Naive B cell (primary cell): ENCODE measurements around the gene GPR153. TPM values are rescaled to one million over a fixed set of nuclear protein-coding genes. Genes with fewer than 3 reads are reported as not detected.
"Not testable (repeated sequence)": the region's sequence is repeated elsewhere in the genome, so short reads cannot be mapped to it uniquely, and the experiment has no call there.

Experiments
- ATAC-seq, 2 donors: fragments of 150-1000 bp; cut with Tn5 transposase; 2 replicates each; pipeline ENCODE4 v1.10.0; 2021; ENCODE audit warnings: low read depth in 2 of 2, mild to moderate bottlenecking in 2 of 2, moderate library complexity in 2 of 2
- DNase-seq: peaks from one replicate; pipeline ENCODE4 v3.0.0; 2022
- H3K27ac Mint-ChIP-seq, 6 donors: one replicate each; pipeline ENCODE4 v1.8.0; 2020 to 2022; ENCODE audit warnings: mild to moderate bottlenecking in 6 of 6, mixed read lengths in 6 of 6, moderate library complexity in 5 of 6, inconsistent platforms in 2 of 6
- H3K27me3 Mint-ChIP-seq, 3 donors: one replicate each; pipeline ENCODE4 v1.8.0; 2021 to 2022; ENCODE audit warnings: mixed read lengths in 3 of 3, mild to moderate bottlenecking in 1 of 3
- H3K36me3 Mint-ChIP-seq, 2 donors: one replicate each; pipeline ENCODE4 v1.8.0; 2020 to 2022; ENCODE audit warnings: mixed read lengths in 2 of 2, inconsistent platforms in 1 of 2, mild to moderate bottlenecking in 1 of 2
- H3K4me1 Mint-ChIP-seq, 3 donors: one replicate each; pipeline ENCODE4 v1.8.0; 2020 to 2022; ENCODE audit warnings: mixed read lengths in 3 of 3, inconsistent platforms in 1 of 3, mild to moderate bottlenecking in 1 of 3, moderate library complexity in 1 of 3
- H3K4me3 Mint-ChIP-seq, 8 donors: one replicate each; pipeline ENCODE4 v1.8.0; 2020 to 2022; ENCODE audit warnings: mild to moderate bottlenecking in 8 of 8, mixed read lengths in 8 of 8, moderate library complexity in 8 of 8, inconsistent platforms in 2 of 8
- H3K9me3 Mint-ChIP-seq, 7 donors: one replicate each; pipeline ENCODE4 v1.8.0; 2020 to 2022; ENCODE audit warnings: mixed read lengths in 7 of 7, mild to moderate bottlenecking in 5 of 7, inconsistent platforms in 2 of 7, moderate library complexity in 1 of 7
- polyA plus RNA-seq, 6 donors: library from polyadenylated mRNA; unstranded; fragments of 300-500 nt; fragmentation: Illumina TruSeq; gene quantifications; one replicate each; pipeline ENCODE4 v1.2.3, GENCODE V29; 2021; ENCODE audit warnings: low read depth in 6 of 6

Gene GPR153
- polyA plus RNA-seq = not detected

DNA sequence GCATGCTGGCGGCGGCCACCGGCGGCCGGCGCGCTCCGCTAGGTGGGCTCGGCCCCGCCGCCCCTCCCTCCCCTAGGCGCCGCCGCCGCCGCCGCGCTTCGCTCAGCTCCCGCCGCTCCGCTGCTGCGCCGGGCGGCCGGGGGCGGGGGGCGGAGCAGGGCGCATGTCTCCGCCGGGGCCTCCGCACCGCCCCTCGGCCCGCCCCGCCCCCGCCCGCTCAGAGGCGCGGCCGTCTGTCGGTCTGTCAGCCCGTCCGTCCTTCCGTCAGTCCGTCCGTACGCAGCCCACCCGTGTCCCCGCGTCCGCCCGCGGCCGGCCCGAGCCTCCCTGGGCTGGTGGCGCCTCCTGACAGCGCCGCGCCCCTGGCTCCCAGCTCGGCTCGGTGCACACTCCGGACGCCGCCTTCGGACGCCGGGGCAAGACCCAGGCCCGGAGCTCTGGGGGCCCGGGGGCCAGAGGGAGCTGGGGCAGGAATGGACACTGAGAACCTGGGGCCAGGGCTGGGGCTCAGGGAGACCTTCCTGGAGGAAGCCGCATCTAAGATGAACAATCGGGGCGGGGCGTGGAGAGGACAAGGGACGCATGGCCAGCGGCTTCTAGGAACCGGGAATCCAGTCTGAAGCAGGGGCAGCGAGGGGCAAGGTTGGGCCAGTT is at the start of gene GPR153:
GPR153 (minus strand) TSS at position 138 of the 654 bp plus-strand sequence. CDS start 6,193 bp downstream, outside the sequence.
- H3K9me3 Mint-ChIP-seq = no peaks in the 10 kb centered on the region
- H3K4me1 Mint-ChIP-seq = peaks cover 0 to 20% (median 7%) of the 10 kb centered on the region in 3 donors
- no peaks in the 10 kb centered on the region for H3K36me3 Mint-ChIP-seq
- H3K27me3 Mint-ChIP-seq = peaks cover 16 to 59% (median 43%) of the 10 kb centered on the region in 3 donors
- peak within 1 kb of the TSS; percentile 63 to 85 (median 72) for H3K4me3 Mint-ChIP-seq
- DNase-seq (no peak), ATAC-seq (peak; percentile 26 to 40)
- H3K27ac Mint-ChIP-seq = no peak within 1 kb of the TSS

DNA sequence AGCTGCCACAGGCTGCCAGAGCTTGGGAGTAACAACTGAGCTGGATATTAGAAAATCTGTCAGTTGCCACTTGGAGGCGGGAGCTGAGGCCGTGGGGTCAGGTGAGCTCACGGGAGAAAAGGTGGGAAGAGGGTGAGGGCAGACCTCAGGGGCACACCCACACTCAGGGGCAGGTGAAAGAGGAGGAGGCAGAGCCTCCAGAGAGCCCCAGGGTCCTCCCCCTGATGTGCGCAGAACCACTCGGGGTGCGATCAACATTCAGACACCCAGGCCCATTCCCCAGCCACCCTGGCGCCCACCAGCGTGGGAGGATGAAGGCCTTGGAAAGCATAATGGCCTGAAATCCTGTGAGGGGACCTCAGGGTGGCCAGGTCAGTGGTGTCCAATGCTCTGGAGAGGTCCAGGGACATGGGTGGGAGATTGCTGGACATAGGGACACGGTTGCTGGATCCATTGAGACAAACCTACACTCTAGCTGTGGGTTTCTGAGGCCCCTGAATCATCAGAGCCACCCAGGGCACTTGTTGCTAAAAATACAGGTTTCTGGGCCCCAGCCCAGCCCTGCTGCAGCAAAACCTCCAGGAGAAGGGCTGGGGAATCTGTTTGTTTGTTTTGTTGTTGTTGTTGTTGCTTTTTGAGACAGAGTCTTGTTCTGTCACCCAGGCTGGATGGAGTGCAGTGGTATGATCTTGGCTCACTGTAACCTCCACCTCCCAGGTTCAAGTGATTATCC is 49.4 kb upstream of the GPR153 start:
- peaks cover 0 to 4% (median 0%) of the 10 kb centered on the region in 3 donors for H3K4me1 Mint-ChIP-seq
- no peak overlapping the region for H3K4me3 Mint-ChIP-seq
- H3K9me3 Mint-ChIP-seq = peaks cover 0 to 11% (median 0%) of the 10 kb centered on the region in 7 donors
- DNase-seq (no peak), ATAC-seq (no peak)
- no peaks in the 10 kb centered on the region for H3K27me3 Mint-ChIP-seq
- H3K27ac Mint-ChIP-seq = no peak overlapping the region
- H3K36me3 Mint-ChIP-seq = peaks cover 0 to 8% of the 10 kb centered on the region in 2 donors

DNA sequence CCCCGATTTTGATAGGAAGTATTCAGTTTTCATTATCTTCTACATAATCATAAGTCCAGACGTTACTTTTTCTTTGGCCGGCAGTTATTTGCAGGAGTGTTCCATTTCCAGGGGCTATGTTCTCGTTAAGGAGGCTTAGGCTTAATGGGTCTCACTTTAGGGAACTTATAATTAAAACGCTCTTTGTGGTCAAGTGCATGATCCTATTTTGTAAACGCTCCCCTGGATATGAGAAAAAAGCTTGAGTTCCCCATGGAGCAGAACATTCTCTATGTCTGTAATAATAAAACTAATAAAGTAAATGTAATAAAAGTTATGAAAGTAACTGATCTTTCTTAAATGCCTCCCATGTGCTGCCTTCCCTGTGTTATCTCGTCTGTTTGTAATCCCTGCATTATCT is 48.7 kb upstream of the GPR153 start:
- Mint-ChIP-seq H3K9me3 (peaks cover 0 to 11% (median 0%) of the 10 kb centered on the region in 7 donors), H3K36me3 (peaks cover 0 to 8% of the 10 kb centered on the region in 2 donors), H3K27me3 (no peaks in the 10 kb centered on the region)

DNA sequence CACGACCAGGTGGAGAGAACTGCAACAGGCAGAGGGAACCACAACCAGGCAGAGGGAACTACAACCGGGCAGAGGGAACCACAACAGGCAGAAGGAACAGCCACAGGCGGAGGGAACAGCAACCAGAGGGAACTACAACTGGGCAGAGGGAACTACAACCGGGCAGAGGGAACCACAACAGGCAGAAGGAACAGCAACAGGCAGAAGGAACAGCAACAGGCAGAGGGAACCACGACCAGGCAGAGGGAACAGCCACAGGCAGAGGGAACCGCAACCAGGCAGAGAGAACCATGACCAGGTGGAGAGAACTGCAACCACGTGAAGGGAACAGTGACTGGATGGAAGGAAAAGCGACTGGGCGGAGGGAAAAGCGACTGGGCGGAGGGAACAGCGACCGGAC is 47.6 kb upstream of the GPR153 start:
- H3K27me3 Mint-ChIP-seq = no peaks in the 10 kb centered on the region
- H3K27ac Mint-ChIP-seq = no peak overlapping the region
- peaks cover 0 to 4% (median 0%) of the 10 kb centered on the region in 3 donors for H3K4me1 Mint-ChIP-seq
- peaks cover 0 to 11% (median 0%) of the 10 kb centered on the region in 7 donors for H3K9me3 Mint-ChIP-seq
- DNase-seq (no peak), ATAC-seq (no peak)
- H3K4me3 Mint-ChIP-seq = peak overlapping the region in 1 of 8 donors; percentile 54
- H3K36me3 Mint-ChIP-seq = peaks cover 0 to 8% of the 10 kb centered on the region in 2 donors

More for the DNA sequence above, 48.7 kb upstream of the GPR153 start:
- Mint-ChIP-seq H3K4me3 (no peak overlapping the region), H3K27ac (no peak overlapping the region), H3K4me1 (peaks cover 0 to 4% (median 0%) of the 10 kb centered on the region in 3 donors)
- ATAC-seq = no peak
- no peak for DNase-seq

DNA sequence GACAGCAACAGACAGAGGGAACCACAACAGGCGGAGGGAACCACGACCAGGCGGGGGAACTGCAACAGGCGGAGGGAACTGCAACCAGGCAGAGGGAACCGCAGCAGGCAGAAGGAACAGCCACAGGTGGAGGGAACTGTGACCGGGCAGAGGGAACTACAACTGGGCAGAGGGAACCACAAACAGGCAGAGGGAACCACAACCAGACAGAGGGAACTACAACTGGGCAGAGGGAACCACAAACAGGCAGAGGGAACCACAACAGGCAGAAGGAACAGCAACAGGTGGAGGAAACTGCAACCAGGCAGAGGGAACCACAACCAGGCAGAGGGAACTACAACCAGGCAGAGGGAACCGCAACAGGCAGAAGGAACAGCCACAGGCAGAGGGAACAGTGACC is 46.8 kb upstream of the GPR153 start:
- H3K9me3 Mint-ChIP-seq = peaks cover 0 to 11% (median 0%) of the 10 kb centered on the region in 7 donors
- H3K4me3 Mint-ChIP-seq, H3K4me1 Mint-ChIP-seq, ATAC-seq, H3K36me3 Mint-ChIP-seq, DNase-seq, H3K27ac Mint-ChIP-seq, H3K27me3 Mint-ChIP-seq: not testable (repeated sequence)

DNA sequence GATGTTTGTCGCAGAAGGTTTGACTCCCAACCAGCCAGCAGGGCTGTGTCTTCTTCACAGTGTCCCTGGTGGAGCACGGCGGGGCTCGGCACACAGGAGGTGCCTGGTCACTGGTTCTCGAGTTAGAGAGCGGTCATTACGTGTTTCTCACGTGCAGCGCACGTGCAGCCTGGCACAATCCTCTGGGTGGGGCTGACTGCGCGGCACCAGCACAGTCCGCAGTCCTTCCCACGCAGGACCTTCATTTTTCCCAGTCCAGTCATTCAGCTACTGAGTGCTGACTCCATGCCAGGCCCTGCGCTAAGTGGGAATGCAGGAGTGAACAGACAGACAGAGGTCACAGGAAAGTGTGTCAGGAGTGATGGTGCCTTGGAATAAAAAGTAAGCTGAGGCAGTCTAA is 46.2 kb upstream of the GPR153 start:
- DNase-seq (no peak), ATAC-seq (no peak)
- H3K27me3 Mint-ChIP-seq = no peaks in the 10 kb centered on the region
- H3K4me3 Mint-ChIP-seq = no peak overlapping the region
- H3K9me3 Mint-ChIP-seq = peaks cover 0 to 11% (median 0%) of the 10 kb centered on the region in 7 donors
- H3K4me1 Mint-ChIP-seq = peaks cover 0 to 4% (median 0%) of the 10 kb centered on the region in 3 donors
- peaks cover 0 to 8% of the 10 kb centered on the region in 2 donors for H3K36me3 Mint-ChIP-seq
- peak overlapping the region in 1 of 6 donors; percentile 38 for H3K27ac Mint-ChIP-seq

DNA sequence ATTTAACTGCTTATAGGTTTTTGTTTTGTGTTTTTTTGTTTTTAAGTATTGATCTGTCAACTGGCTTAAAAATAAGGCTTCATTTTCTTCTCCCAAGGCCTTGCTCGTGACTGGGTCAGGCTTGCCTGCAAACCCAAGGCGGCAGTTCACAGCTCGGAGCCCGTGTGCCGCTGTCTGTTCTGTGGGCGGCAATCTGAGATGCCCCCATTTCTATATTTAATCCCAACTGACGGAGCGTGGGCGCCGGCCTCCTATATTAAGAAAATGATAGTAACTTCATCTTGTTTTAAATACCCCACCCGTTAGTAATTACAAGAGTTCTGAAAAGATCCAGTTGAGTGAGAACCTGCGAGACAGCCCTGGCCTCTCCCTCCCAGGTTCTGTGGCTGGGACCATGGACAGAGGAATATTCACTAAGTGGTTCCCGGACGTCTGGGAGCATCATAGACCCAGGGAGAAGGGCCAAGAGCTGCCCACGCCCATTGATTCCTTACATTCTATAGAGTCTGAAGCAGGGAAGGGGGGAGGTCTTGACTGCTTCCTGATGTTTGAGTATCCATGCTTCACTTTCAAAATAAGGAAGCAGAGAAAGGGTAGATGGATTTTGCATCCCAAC is 42.6 kb upstream of the GPR153 start:
- Mint-ChIP-seq H3K4me1 (peaks cover 0 to 4% (median 0%) of the 10 kb centered on the region in 3 donors), H3K27me3 (no peaks in the 10 kb centered on the region), H3K27ac (no peak overlapping the region), H3K4me3 (peak overlapping the region in 1 of 8 donors; percentile 8), H3K36me3 (peaks cover 0 to 8% of the 10 kb centered on the region in 2 donors), H3K9me3 (peaks cover 0 to 11% (median 0%) of the 10 kb centered on the region in 7 donors)
- DNase-seq (no peak), ATAC-seq (no peak)

DNA sequence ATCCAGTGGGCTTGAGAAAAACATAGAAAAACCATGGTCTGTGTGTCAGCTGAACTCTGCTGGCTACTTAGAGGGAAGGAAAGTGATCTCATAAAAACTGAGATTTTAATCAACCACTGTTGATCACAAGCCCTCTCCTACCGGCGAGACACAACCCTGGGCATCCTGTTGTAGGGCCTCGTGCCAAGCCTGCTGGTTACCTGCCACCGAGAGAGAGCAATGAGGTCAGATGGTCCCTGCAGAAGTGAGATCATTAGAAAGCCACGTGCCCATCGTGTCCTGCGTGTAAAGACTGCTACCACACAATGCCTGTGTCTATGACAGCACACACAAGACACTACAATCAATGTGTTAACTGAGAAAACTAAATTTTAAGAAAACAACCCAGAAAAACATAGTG is 41.7 kb upstream of the GPR153 start:
- H3K27ac Mint-ChIP-seq = no peak overlapping the region
- no peak overlapping the region for H3K4me3 Mint-ChIP-seq
- ATAC-seq (no peak), DNase-seq (no peak)
- peaks cover 0 to 4% (median 0%) of the 10 kb centered on the region in 3 donors for H3K4me1 Mint-ChIP-seq
- H3K9me3 Mint-ChIP-seq = peaks cover 0 to 5% (median 0%) of the 10 kb centered on the region in 7 donors
- peaks cover 0 to 5% of the 10 kb centered on the region in 2 donors for H3K36me3 Mint-ChIP-seq
- no peaks in the 10 kb centered on the region for H3K27me3 Mint-ChIP-seq

DNA sequence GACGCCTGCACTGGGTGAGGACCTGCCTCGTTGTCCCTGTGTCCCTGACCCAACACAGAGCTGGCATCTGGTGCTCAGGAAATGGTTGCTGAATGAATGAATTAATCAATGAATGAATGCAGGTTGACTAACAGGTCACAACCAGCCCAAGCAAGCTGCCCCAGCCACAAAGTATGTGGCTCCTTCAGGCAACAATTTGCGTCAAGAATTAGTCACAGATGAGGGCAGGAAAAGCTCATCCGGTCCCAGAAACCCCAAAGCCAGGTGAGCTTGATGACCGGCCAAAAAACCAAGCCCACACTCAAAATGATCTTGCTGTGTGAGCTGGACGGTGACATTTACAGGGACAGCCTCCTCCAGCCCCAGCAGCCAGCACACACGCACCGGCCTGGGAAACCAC is 40.6 kb upstream of the GPR153 start:
- Mint-ChIP-seq H3K27me3 (no peaks in the 10 kb centered on the region), H3K36me3 (no peaks in the 10 kb centered on the region), H3K4me1 (no peaks in the 10 kb centered on the region), H3K27ac (no peak overlapping the region), H3K9me3 (no peaks in the 10 kb centered on the region), H3K4me3 (no peak overlapping the region)
- DNase-seq (no peak), ATAC-seq (no peak)

DNA sequence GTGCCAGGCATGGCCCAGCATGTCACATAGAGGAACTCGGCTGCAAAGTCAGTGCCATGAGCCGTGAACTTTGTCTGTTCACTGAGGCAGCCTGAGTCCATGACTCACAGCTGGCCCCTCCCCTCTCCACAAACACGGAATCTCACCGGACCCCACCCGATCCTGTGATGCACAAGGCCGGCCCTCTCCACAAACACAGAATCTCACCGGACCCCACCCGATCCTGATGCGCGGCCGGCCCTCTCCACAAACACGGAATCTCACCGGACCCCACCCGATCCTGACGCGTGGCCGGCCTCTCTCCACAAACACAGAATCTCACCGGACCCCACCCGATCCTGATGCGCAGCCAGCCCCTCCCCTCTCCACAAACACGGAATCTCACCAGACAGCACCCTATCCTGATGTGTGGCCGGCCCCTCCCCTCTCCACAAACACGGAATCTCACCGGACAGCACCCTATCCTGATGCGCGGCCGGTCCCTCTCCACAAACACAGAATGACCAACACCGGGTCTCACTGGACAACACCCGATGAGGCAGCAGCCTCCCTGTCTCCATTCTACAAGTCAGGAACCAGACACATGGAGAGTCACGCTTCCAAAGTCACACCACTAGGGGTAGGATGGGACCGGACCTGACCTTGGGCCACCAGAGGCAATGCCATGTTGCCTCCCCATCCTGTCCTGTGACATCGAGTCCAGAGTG is 39.6 kb upstream of the GPR153 start:
- Mint-ChIP-seq H3K9me3 (no peaks in the 10 kb centered on the region), H3K4me1 (no peaks in the 10 kb centered on the region), H3K4me3 (no peak overlapping the region), H3K27ac (no peak overlapping the region), H3K36me3 (no peaks in the 10 kb centered on the region), H3K27me3 (no peaks in the 10 kb centered on the region)
- ATAC-seq (no peak), DNase-seq (no peak)

DNA sequence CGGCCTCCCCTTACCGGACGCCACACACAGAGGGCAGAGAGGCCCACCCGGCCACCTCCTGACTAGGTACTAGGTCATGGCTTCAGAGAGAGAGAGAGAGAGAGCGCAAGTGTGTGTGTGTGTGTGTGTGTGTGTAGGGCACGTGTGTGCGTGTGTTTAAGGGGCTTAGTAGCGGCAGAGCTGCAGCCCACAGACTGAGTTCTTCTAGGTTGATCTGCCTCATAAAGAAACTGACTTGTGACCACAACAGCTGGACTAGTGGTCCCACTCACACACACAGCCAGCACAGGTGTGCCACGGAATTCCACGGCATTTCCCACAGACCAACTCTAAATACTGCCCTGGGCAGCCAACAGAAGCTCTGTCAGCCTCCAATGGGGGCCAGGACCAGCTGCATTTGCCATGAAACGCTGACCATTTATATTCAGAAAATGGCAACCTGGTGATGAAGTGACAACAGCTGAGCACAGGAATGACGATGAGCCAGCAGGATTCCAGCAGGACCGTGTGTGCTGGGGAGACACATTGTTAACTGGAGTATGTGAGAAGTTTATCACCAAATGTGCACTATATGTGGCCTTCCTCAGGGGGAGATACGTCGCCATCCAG is 38.8 kb upstream of the GPR153 start:
- H3K9me3 Mint-ChIP-seq = no peaks in the 10 kb centered on the region
- H3K4me1 Mint-ChIP-seq = no peaks in the 10 kb centered on the region
- no peak for ATAC-seq
- H3K27ac Mint-ChIP-seq = no peak overlapping the region
- no peak overlapping the region for H3K4me3 Mint-ChIP-seq
- no peaks in the 10 kb centered on the region for H3K36me3 Mint-ChIP-seq
- no peaks in the 10 kb centered on the region for H3K27me3 Mint-ChIP-seq
- DNase-seq = no peak

DNA sequence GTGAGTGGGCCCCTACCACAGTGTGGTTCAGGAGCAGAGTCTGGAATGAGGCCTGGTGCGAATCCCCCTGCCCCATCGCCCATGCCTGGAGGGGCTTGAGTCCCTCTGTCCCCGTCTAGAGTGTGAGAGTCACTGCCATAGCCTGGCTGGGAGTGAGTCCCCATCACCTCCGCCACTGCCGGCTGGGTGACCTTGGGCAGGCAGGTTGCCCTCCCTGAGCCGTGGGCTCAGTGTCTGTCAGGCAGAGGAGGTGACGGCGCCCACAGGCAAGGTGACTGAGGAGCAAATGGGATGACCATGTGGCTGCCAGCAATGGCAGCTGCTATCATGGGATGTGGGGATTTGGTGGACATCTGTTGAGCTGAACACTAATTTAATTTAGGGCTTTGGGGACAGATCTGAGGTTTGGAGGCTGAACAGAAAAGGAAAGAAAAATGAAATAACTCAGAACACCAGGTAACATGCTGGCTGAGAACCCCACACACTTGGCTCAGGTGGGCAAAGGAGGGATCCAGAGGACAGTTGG is 38.1 kb upstream of the GPR153 start:
- Mint-ChIP-seq H3K4me3 (no peak overlapping the region), H3K27ac (peak overlapping the region in 1 of 6 donors; percentile 8), H3K4me1 (no peaks in the 10 kb centered on the region), H3K36me3 (no peaks in the 10 kb centered on the region), H3K27me3 (no peaks in the 10 kb centered on the region), H3K9me3 (no peaks in the 10 kb centered on the region)
- ATAC-seq = no peak
- DNase-seq = no peak

DNA sequence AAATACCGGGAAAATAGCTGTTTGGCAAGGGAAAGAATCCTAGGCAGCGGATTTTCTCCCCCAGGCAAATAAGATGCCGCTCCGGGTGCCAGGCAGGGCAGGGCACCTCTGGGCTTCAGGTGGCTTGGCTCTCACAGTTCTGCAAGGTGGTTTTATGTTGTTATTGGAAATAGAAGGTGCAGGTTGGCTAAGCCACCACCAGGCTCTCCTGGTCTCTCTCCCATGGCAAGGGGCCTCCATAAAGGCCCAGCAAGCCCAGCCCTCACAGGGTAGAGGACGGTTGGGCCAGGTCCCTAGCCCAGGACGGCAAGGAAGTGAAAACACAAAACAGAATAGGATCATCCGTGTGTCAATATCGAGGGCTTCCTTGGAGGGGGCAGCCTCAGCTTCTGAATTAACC is 37.6 kb upstream of the GPR153 start:
- H3K9me3 Mint-ChIP-seq = no peaks in the 10 kb centered on the region
- H3K4me3 Mint-ChIP-seq = peak overlapping the region in 1 of 8 donors; percentile 47
- H3K4me1 Mint-ChIP-seq = no peaks in the 10 kb centered on the region
- no peak overlapping the region for H3K27ac Mint-ChIP-seq
- ATAC-seq = no peak
- no peaks in the 10 kb centered on the region for H3K36me3 Mint-ChIP-seq
- H3K27me3 Mint-ChIP-seq = no peaks in the 10 kb centered on the region
- no peak for DNase-seq
